Mesendoderm (in vitro differentiated cells): ENCODE data around the gene C2orf49.

Experiments used
- DNase-seq: peaks from one replicate; pipeline ENCODE4 v3.0.0; 2013
- H2AK5ac ChIP-seq: 2 replicates; pipeline ENCODE4 v1.6.1; 2013; ENCODE audit warnings: low read length, inconsistent platforms
- H2BK120ac ChIP-seq: 2 replicates; pipeline ENCODE4 v1.6.1; 2013; ENCODE audit warnings: low read depth, mild to moderate bottlenecking, low read length, moderate library complexity, mixed read lengths
- H2BK15ac ChIP-seq: replicated peaks from 2 replicates; pipeline ENCODE4 v1.6.1; 2013; ENCODE audit warnings: low read depth, mild to moderate bottlenecking, moderate library complexity
- H2BK5ac ChIP-seq: 2 replicates; pipeline ENCODE4 v1.6.1; 2013; ENCODE audit warnings: low read length, inconsistent platforms
- H3K18ac ChIP-seq: 2 replicates; pipeline ENCODE4 v1.6.1; 2013; ENCODE audit warnings: mild to moderate bottlenecking, low read length, mixed read lengths
- H3K23ac ChIP-seq: one replicate; pipeline ENCODE4 v1.6.1; 2013; ENCODE audit warnings: low read length
- H3K27ac ChIP-seq: 2 replicates; pipeline ENCODE4 v1.5.1; 2013; ENCODE audit warnings: low read depth, mild to moderate bottlenecking, inconsistent platforms, low read length, moderate library complexity
- H3K27me3 ChIP-seq: 2 replicates; pipeline ENCODE4 v1.6.1; 2013; ENCODE audit warnings: low read length, control low read depth, mild to moderate bottlenecking, inconsistent platforms; ENCODE audit not compliant: insufficient read depth, poor library complexity
- H3K36me3 ChIP-seq: 2 replicates; pipeline ENCODE4 v1.6.1; 2013; ENCODE audit warnings: low read length, inconsistent platforms; ENCODE audit not compliant: control insufficient read depth, insufficient read depth
- H3K4ac ChIP-seq: one replicate; pipeline ENCODE4 v1.6.1; 2013; ENCODE audit warnings: low read depth, mild to moderate bottlenecking, low read length, moderate library complexity
- H3K4me1 ChIP-seq: 2 replicates; pipeline ENCODE4 v1.6.1; 2013; ENCODE audit warnings: low read depth, low read length, inconsistent platforms; ENCODE audit not compliant: control insufficient read depth
- H3K4me2 ChIP-seq: 2 replicates; pipeline ENCODE4 v1.6.1; 2013; ENCODE audit warnings: low read length
- H3K4me3 ChIP-seq: 2 replicates; pipeline ENCODE4 v1.5.1; 2013; ENCODE audit warnings: mild to moderate bottlenecking, low read length
- H3K56ac ChIP-seq: one replicate; pipeline ENCODE4 v1.6.1; 2013; ENCODE audit warnings: low read length
- H3K79me1 ChIP-seq: 2 replicates; pipeline ENCODE4 v1.6.1; 2013; ENCODE audit warnings: low read length, inconsistent platforms
- H3K79me2 ChIP-seq: 2 replicates; pipeline ENCODE4 v1.6.1; 2013; ENCODE audit warnings: mild to moderate bottlenecking, low read length; ENCODE audit not compliant: control insufficient read depth, insufficient read depth
- H3K9ac ChIP-seq: 2 replicates; pipeline ENCODE4 v1.6.1; 2013; ENCODE audit warnings: low read length, inconsistent platforms
- H4K5ac ChIP-seq: one replicate; pipeline ENCODE4 v1.6.1; 2013; ENCODE audit warnings: low read length
- H4K8ac ChIP-seq: one replicate; pipeline ENCODE4 v1.6.1; 2013; ENCODE audit warnings: low read depth, mild to moderate bottlenecking, control low read depth, low read length, moderate library complexity
- WGBS: extraction: QIAGEN DNeasy Blood & Tissue Kit; methylation state at CpG from one replicate; pipeline ENCODE4 v1.1.7; 2013; ENCODE audit warnings: low lambda C conversion rate, missing lambda C conversion rate; ENCODE audit not compliant: insufficient coverage; ENCODE audit errors: extremely low coverage; 5-methylcytosine and 5-hydroxymethylcytosine counted together

Gene C2orf49

GRCh38 chr2:105335469-105335868 lies 1.9 kb upstream of the C2orf49 start:
- Histone ChIP-seq H4K8ac (no peak overlapping the region), H3K4me3 (no peak overlapping the region), H3K56ac (no peak overlapping the region), H3K79me1 (peaks cover 12% of the 10 kb centered on the region), H3K27ac (no peak overlapping the region), H3K9ac (no peak overlapping the region), H3K27me3 (no peaks in the 10 kb centered on the region), H3K4me1 (peaks cover 2% of the 10 kb centered on the region), H3K23ac (no peak overlapping the region), H4K5ac (no peak overlapping the region), H3K4me2 (no peak overlapping the region), H3K36me3 (peaks cover 4% of the 10 kb centered on the region), H2AK5ac (no peak overlapping the region), H2BK120ac (no peak overlapping the region), H2BK15ac (no peak overlapping the region), H3K4ac (no peak overlapping the region), H2BK5ac (no peak overlapping the region), H3K18ac (no peak overlapping the region), H3K79me2 (peaks cover 22% of the 10 kb centered on the region)
- DNase-seq, result no peak
- WGBS, result no CpG with 5 or more reads among the region's 2 CpGs

GRCh38 chr2:105336786-105337121 lies 586 bp upstream of the C2orf49 start:
- Histone ChIP-seq H2BK5ac (no peak overlapping the region), H3K27me3 (no peaks in the 10 kb centered on the region), H4K8ac (peak overlapping the region; percentile 99), H3K79me2 (peaks cover 22% of the 10 kb centered on the region), H3K56ac (peak overlapping the region; percentile 97), H3K4me3 (peak overlapping the region; percentile 88), H3K27ac (peak overlapping the region; percentile 95), H4K5ac (peak overlapping the region; percentile 36), H2BK120ac (no peak overlapping the region), H3K79me1 (peaks cover 15% of the 10 kb centered on the region), H2BK15ac (no peak overlapping the region), H3K9ac (peak overlapping the region; percentile 89), H3K36me3 (peaks cover 4% of the 10 kb centered on the region), H3K4me1 (peaks cover 2% of the 10 kb centered on the region), H3K23ac (no peak overlapping the region), H3K4me2 (peak overlapping the region; percentile 40), H2AK5ac (no peak overlapping the region), H3K18ac (no peak overlapping the region), H3K4ac (no peak overlapping the region)
- DNase-seq, result no peak
- no CpG with 5 or more reads among the region's 7 CpGs for WGBS

DNA sequence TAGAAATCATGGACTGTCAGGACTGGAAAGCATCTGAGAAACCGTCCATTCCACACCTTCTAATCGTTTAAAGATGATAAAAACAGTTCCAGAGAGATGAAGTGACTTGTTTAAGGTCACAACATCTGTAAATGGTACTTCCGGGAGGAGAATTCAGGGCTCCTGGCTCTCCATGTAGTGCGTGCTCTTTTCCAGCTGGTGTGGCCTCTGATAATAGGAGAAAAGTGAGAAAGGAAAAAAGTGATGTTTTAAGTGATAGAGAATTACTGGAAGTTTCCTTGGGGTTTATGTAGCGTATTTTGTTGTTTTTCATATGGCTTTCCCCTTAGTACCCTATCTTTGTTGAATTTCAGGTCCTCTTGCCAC lies 663 bp downstream of the C2orf49 start:
- peaks cover 5% of the 10 kb centered on the region for H3K36me3 ChIP-seq
- no peak overlapping the region for H3K4ac ChIP-seq
- H3K4me1 ChIP-seq, result peaks cover 2% of the 10 kb centered on the region
- no peak overlapping the region for H4K5ac ChIP-seq
- no peak overlapping the region for H2BK5ac ChIP-seq
- H3K9ac ChIP-seq, result peak overlapping the region; percentile 90
- H2AK5ac ChIP-seq, result no peak overlapping the region
- H3K4me2 ChIP-seq, result peak overlapping the region; percentile 99
- no peak overlapping the region for H3K23ac ChIP-seq
- no peak overlapping the region for H2BK15ac ChIP-seq
- DNase-seq, result no peak
- H4K8ac ChIP-seq, result no peak overlapping the region
- peak overlapping the region; percentile 92 for H3K56ac ChIP-seq
- no CpG with 5 or more reads among the region's 5 CpGs for WGBS
- H3K18ac ChIP-seq, result no peak overlapping the region
- H3K79me2 ChIP-seq, result peaks cover 22% of the 10 kb centered on the region
- no peak overlapping the region for H3K27ac ChIP-seq
- H3K27me3 ChIP-seq, result no peaks in the 10 kb centered on the region
- peaks cover 15% of the 10 kb centered on the region for H3K79me1 ChIP-seq
- H3K4me3 ChIP-seq, result peak overlapping the region; percentile 94
- no peak overlapping the region for H2BK120ac ChIP-seq

DNA sequence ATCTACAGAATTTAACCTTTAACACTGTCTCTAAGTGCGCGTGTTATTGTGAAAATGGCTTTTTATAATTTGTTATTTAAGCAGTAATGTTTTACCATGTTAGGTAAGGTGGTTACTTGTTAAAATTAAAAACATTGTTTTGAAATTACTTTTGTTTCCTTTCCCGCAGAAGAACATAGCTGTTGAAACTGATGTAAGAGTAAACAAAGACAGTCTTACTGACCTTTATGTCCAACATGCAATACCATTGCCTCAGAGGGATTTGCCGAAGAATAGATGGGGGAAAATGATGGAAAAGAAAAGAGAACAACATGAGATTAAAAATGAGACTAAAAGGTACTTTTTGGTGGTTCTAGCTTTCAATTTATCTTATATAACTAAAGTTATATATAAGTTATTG lies 2.1 kb downstream of the C2orf49 start:
- no peak overlapping the region for H2BK15ac ChIP-seq
- no peak overlapping the region for H3K4me3 ChIP-seq

DNA sequence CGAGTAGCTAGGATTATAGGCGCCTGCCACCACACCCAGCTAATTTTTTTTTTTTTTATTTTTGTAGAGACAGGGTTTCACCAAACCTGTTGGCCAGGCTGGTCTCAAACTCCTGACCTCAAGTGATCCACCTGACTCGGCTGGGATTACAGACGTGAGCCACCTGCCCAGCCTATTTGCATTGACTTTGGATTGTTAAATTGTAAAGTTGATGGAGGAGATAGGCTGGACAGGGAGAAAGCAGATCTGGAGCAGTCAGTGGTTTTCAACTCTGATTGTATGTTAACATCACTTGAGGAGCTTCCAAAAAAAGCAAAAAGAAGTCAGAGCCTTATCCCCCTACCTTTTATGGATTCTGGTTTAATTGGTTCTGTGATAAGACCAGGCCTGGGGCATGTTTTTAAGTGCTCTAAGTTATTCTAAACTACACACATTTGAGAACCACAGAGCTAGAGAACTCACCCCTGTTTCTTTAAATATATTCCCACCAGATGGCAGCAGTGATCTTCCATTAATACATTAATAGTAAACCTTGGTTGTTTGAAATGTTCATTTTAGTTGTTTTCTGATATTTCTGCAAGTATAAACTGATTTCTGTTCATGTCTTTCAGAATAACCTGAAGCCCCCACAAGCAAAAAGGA lies 7.5 kb downstream of the C2orf49 start:
- Histone ChIP-seq H3K4ac (no peak overlapping the region), H3K4me1 (no peaks in the 10 kb centered on the region), H2BK120ac (no peak overlapping the region), H3K18ac (no peak overlapping the region), H2AK5ac (no peak overlapping the region), H3K23ac (no peak overlapping the region), H4K8ac (no peak overlapping the region), H3K9ac (no peak overlapping the region), H2BK5ac (no peak overlapping the region), H3K79me1 (peaks cover 7% of the 10 kb centered on the region), H3K36me3 (peaks cover 7% of the 10 kb centered on the region), H3K4me2 (no peak overlapping the region), H2BK15ac (no peak overlapping the region), H3K27ac (no peak overlapping the region), H3K79me2 (peaks cover 4% of the 10 kb centered on the region), H3K56ac (no peak overlapping the region), H4K5ac (no peak overlapping the region), H3K4me3 (no peak overlapping the region), H3K27me3 (no peaks in the 10 kb centered on the region)
- peak; percentile 45 for DNase-seq
- no CpG with 5 or more reads among the region's 4 CpGs for WGBS

More for the DNA sequence above, 2.1 kb downstream of the C2orf49 start:
- Histone ChIP-seq H3K4me2 (no peak overlapping the region), H3K18ac (no peak overlapping the region), H3K56ac (no peak overlapping the region), H3K79me1 (peaks cover 15% of the 10 kb centered on the region), H3K4me1 (peaks cover 2% of the 10 kb centered on the region), H2BK5ac (no peak overlapping the region), H3K4ac (no peak overlapping the region), H4K8ac (no peak overlapping the region), H3K27ac (no peak overlapping the region), H2BK120ac (no peak overlapping the region), H3K27me3 (no peaks in the 10 kb centered on the region), H3K79me2 (peaks cover 22% of the 10 kb centered on the region), H3K9ac (no peak overlapping the region), H2AK5ac (no peak overlapping the region), H3K36me3 (peaks cover 6% of the 10 kb centered on the region), H4K5ac (no peak overlapping the region), H3K23ac (no peak overlapping the region)
- WGBS, result no CpG with 5 or more reads among the region's 4 CpGs
- DNase-seq, result no peak

- no peak overlapping the region for H3K18ac ChIP-seq
- WGBS, result no CpG with 5 or more reads among the region's 1 CpG
Observed at GRCh38 chr2:105357122-105357521, 19.8 kb downstream of the C2orf49 start.

More at GRCh38 chr2:105357122-105357521, 19.8 kb downstream of the C2orf49 start:
- H4K5ac ChIP-seq, result no peak overlapping the region
- DNase-seq, result no peak
- H3K56ac ChIP-seq, result no peak overlapping the region
- H3K4me3 ChIP-seq, result no peak overlapping the region
- peaks cover 2% of the 10 kb centered on the region for H3K36me3 ChIP-seq
- H3K9ac ChIP-seq, result no peak overlapping the region
- no peak overlapping the region for H2BK5ac ChIP-seq
- H2BK120ac ChIP-seq, result no peak overlapping the region
- no peaks in the 10 kb centered on the region for H3K79me1 ChIP-seq
- H4K8ac ChIP-seq, result no peak overlapping the region
- H3K4me1 ChIP-seq, result no peaks in the 10 kb centered on the region
- H3K23ac ChIP-seq, result no peak overlapping the region
- H3K4me2 ChIP-seq, result no peak overlapping the region
- no peaks in the 10 kb centered on the region for H3K27me3 ChIP-seq
- no peaks in the 10 kb centered on the region for H3K79me2 ChIP-seq
- H2BK15ac ChIP-seq, result no peak overlapping the region
- H3K4ac ChIP-seq, result no peak overlapping the region
- no peak overlapping the region for H3K27ac ChIP-seq
- H2AK5ac ChIP-seq, result no peak overlapping the region
